HCT116 (cell line): ENCODE results near the gene TRMT1. TPM values are rescaled to one million over a fixed set of nuclear protein-coding genes. Genes with fewer than 3 reads are reported as not detected.

Experiments
- ATAC-seq: fragments of 200-7000 bp; cut with Tn5 transposase; 2 replicates; pipeline ENCODE4 v1.9.1; 2020; ENCODE audit warnings: mild to moderate bottlenecking, moderate library complexity
- BruUV-seq: library from RNA; stranded (reverse); fragments of 400-500 nt; replicated peaks from 2 replicates; lab custom pipeline; 2021; lab: Mats Ljungman, UMichigan
- CTCF ChIA-PET: fragments of 300-600 bp; sonication (Branson Sonifier 250); formaldehyde crosslinking; loops from one replicate; lab custom pipeline; 2021; ENCODE audit warnings: antibody characterized with exemption; lab: Charles Lee
- POLR2A ChIA-PET: fragments of 300-600, 350-600 bp; sonication (Branson Sonifier 250); formaldehyde crosslinking; loops from one replicate; lab custom pipeline; 2021; ENCODE audit warnings: antibody characterized with exemption; lab: Charles Lee
- RAD21 ChIA-PET, 2 experiments: fragments of 300-600 bp; sonication (Branson Sonifier 250); formaldehyde crosslinking; loops; one replicate each; lab custom pipeline; 2023; ENCODE audit warnings: low total read pairs in 2 of 2; ENCODE audit not compliant: uncharacterized antibody in 2 of 2, unreplicated experiment in 2 of 2, low non-redundant PET in 1 of 2; lab: Charles Lee
- DNase-seq: peaks from one replicate; pipeline ENCODE4 v3.0.0-alpha.2; 2010; ENCODE audit warnings: low read depth, low spot score
- H2AFZ ChIP-seq: fragments of 200-600 bp; shearing (Covaris generic), sonication (generic); 2 replicates; pipeline ENCODE4 v1.6.1; 2017; ENCODE audit warnings: low read depth, mixed run types, mixed read lengths, antibody characterized with exemption, low read length; ENCODE audit not compliant: poor library complexity, severe bottlenecking
- H3K27ac ChIP-seq: 2 replicates; pipeline ENCODE4 v1.5.1; 2012; ENCODE audit warnings: low read depth, low read length
- H3K27me3 ChIP-seq: fragments of 200-600 bp; sonication (generic); 2 replicates; pipeline ENCODE4 v1.6.1; 2016; ENCODE audit warnings: mixed run types, low read length, mixed read lengths; ENCODE audit not compliant: insufficient read depth
- H3K36me3 ChIP-seq, 2 experiments: fragments of 200-500 bp in 1 of 2; fragments of 200-600 bp in 1 of 2; sonication (Bioruptor generic) in 1 of 2; sonication (generic) in 1 of 2; 2 replicates each; pipeline versions ENCODE4 v1.5.1 to v1.6.1; 2014 to 2016; ENCODE audit warnings: low read length in 2 of 2, inconsistent platforms in 1 of 2, mixed read lengths in 1 of 2, mixed run types in 1 of 2; ENCODE audit not compliant: insufficient read depth in 2 of 2, control insufficient read depth in 1 of 2
- H3K4me1 ChIP-seq, 2 experiments: fragments of 200-600 bp in 1 of 2; sonication (generic) in 1 of 2; 2 replicates each; pipeline versions ENCODE4 v1.5.1 to v1.6.1; 2012 to 2017; ENCODE audit warnings: low read length in 2 of 2, inconsistent platforms in 1 of 2, mild to moderate bottlenecking in 1 of 2, mixed read lengths in 1 of 2, mixed run types in 1 of 2, moderate library complexity in 1 of 2; ENCODE audit not compliant: insufficient read depth in 2 of 2, control insufficient read depth in 1 of 2
- H3K4me2 ChIP-seq: fragments of 200-600 bp; sonication (generic); 2 replicates; pipeline ENCODE4 v1.6.1; 2017; ENCODE audit warnings: mixed run types, low read length, mixed read lengths
- H3K4me3 ChIP-seq, 2 experiments: fragments of 200-600 bp in 1 of 2; sonication (generic) in 1 of 2; replicated peaks in 1 of 2; 2 replicates each; pipeline ENCODE4 v1.5.1; 2011 to 2016; ENCODE audit warnings: low read length in 2 of 2, control low read depth in 1 of 2, low read depth in 1 of 2, mild to moderate bottlenecking in 1 of 2, mixed read lengths in 1 of 2, mixed run types in 1 of 2
- H3K79me2 ChIP-seq: fragments of 200-600 bp; sonication (generic); 2 replicates; pipeline ENCODE4 v1.6.1; 2017; ENCODE audit warnings: mild to moderate bottlenecking, mixed run types, low read length, moderate library complexity, mixed read lengths; ENCODE audit not compliant: insufficient read depth
- H3K9ac ChIP-seq: fragments of 200-600 bp; sonication (generic); 2 replicates; pipeline ENCODE4 v1.6.1; 2016; ENCODE audit warnings: low read length, mixed read lengths
- H3K9me2 ChIP-seq: fragments of 200-600 bp; sonication (generic), shearing (Covaris generic); 2 replicates; pipeline ENCODE4 v1.6.1; 2017; ENCODE audit warnings: mixed run types, mild to moderate bottlenecking, moderate library complexity; ENCODE audit not compliant: insufficient read depth
- H3K9me3 ChIP-seq, 2 experiments: fragments of 200-500 bp in 1 of 2; fragments of 200-600 bp in 1 of 2; sonication (Bioruptor generic) in 1 of 2; sonication (generic) in 1 of 2; 2 replicates each; pipeline ENCODE4 v1.6.1; 2014 to 2017; ENCODE audit warnings: low read length in 2 of 2, mixed read lengths in 2 of 2, inconsistent platforms in 1 of 2, low read depth in 1 of 2, mild to moderate bottlenecking in 1 of 2, mixed run types in 1 of 2, moderate library complexity in 1 of 2; ENCODE audit not compliant: control insufficient read depth in 1 of 2, insufficient read depth in 1 of 2
- H4K20me1 ChIP-seq: fragments of 200-600 bp; sonication (generic), shearing (Covaris generic); 2 replicates; pipeline ENCODE4 v1.6.1; 2017; ENCODE audit warnings: mixed run types, mild to moderate bottlenecking, moderate library complexity; ENCODE audit not compliant: insufficient read depth
- CEBPB ChIP-seq: IDR thresholded peaks from 2 replicates; pipeline ENCODE4 v1.6.1; 2012; ENCODE audit warnings: low read depth
- EGR1 ChIP-seq: IDR thresholded peaks from 2 replicates; pipeline ENCODE4 v1.6.1; 2012; ENCODE audit warnings: low read depth
- EZH2 ChIP-seq: fragments of 200-600 bp; sonication (generic); IDR thresholded peaks from 2 replicates; pipeline ENCODE4 v1.6.1; 2017; ENCODE audit warnings: antibody characterized with exemption, mixed run types
- EZH2phosphoT487 ChIP-seq: fragments of 200-600 bp; IDR thresholded peaks from 2 replicates; pipeline ENCODE4 v1.6.1; 2018; ENCODE audit warnings: antibody characterized with exemption, borderline replicate concordance
- FOSL1 ChIP-seq: IDR thresholded peaks from 2 replicates; pipeline ENCODE4 v1.6.1; 2012; ENCODE audit warnings: low read depth
- JUND ChIP-seq: IDR thresholded peaks from 2 replicates; pipeline ENCODE4 v1.6.1; 2012
- MAX ChIP-seq: IDR thresholded peaks from 2 replicates; pipeline ENCODE4 v1.6.1; 2012
- SP1 ChIP-seq: IDR thresholded peaks from 2 replicates; pipeline ENCODE4 v1.6.1; 2012; ENCODE audit warnings: low read depth
- ZFX ChIP-seq: fragments of 450-650 bp; IDR thresholded peaks from 2 replicates; pipeline ENCODE4 v1.6.1; 2017
- ZNF274 ChIP-seq: fragments of 200-500 bp; sonication (Bioruptor generic); IDR thresholded peaks from 2 replicates; pipeline ENCODE4 v1.6.1; 2014; ENCODE audit warnings: mild to moderate bottlenecking, low read depth, low read length, inconsistent platforms
- intact Hi-C: fragments of 100-400 bp; cut with micrococcal nuclease; formaldehyde crosslinking; loops from 2 replicates; pipeline ENCODE4 v1.10.0; 2022
- total RNA-seq: library from RNA; stranded (reverse); gene quantifications from one replicate; pipeline ENCODE4 v1.2.1, GENCODE V29; 2021; ENCODE audit not compliant: unreplicated experiment
- TF ChIP-seq, protein P1 (sequence below): IDR thresholded peaks from 2 replicates; pipeline ENCODE4 v1.6.1; 2011; ENCODE audit warnings: mild to moderate bottlenecking, low read length, moderate library complexity; ENCODE audit not compliant: insufficient replicate concordance; ENCODE audit errors: extremely low read depth

Gene TRMT1
- total RNA-seq, 1 experiment from 2014 or later, result 84.4 TPM

GRCh38 chr19:13094106-13094504, 22.4 kb downstream of the TRMT1 start:
- Histone ChIP-seq H4K20me1 (no peaks in the 10 kb centered on the region), H3K9ac (no peak overlapping the region), H3K4me2 (peak overlapping the region; percentile 38), H3K36me3 (no peaks in the 10 kb centered on the region), H3K9me2 (no peaks in the 10 kb centered on the region), H3K4me1 (peaks cover 6 to 32% of the 10 kb centered on the region in 2 experiments; a peak in 3 of 4 replicates), H3K4me3 (no peak overlapping the region), H3K27ac (no peak overlapping the region), H3K27me3 (no peaks in the 10 kb centered on the region), H3K79me2 (no peaks in the 10 kb centered on the region), H3K9me3 (no peaks in the 10 kb centered on the region), H2AFZ (no peak overlapping the region)
- RAD21 ChIA-PET, result interaction anchor here (0.6 to 2.5 kb wide), 14 partner anchors 28 to 129 kb away, joined by 3 to 25 read pairs (median 6); no protein-coding TSS in a partner anchor
- intact Hi-C loops, result loop anchor here (1.0 to 5.0 kb wide), 2 partner anchors 62 to 111 kb away; no protein-coding TSS in a partner anchor
- CTCF ChIA-PET, result interaction anchor here (0.9 to 6.6 kb wide), 23 partner anchors 10 to 293 kb away, joined by 3 to 94 read pairs (median 4); partner anchors contain the start of genes DAND5, IER2, NACC1 and STX10
- no peak for DNase-seq
- TF ChIP-seq CEBPB (no peak), SP1 (no peak), EGR1 (no peak), EZH2phosphoT487 (no peak), ZFX (no peak), JUND (no peak), EZH2 (no peak), MAX (no peak), ZNF274 (no peak), FOSL1 (no peak)
- TF ChIP-seq, protein P1, sequence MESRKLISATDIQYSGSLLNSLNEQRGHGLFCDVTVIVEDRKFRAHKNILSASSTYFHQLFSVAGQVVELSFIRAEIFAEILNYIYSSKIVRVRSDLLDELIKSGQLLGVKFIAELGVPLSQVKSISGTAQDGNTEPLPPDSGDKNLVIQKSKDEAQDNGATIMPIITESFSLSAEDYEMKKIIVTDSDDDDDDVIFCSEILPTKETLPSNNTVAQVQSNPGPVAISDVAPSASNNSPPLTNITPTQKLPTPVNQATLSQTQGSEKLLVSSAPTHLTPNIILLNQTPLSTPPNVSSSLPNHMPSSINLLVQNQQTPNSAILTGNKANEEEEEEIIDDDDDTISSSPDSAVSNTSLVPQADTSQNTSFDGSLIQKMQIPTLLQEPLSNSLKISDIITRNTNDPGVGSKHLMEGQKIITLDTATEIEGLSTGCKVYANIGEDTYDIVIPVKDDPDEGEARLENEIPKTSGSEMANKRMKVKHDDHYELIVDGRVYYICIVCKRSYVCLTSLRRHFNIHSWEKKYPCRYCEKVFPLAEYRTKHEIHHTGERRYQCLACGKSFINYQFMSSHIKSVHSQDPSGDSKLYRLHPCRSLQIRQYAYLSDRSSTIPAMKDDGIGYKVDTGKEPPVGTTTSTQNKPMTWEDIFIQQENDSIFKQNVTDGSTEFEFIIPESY, result no peak
- no peak for ATAC-seq
- BruUV-seq, result no TSS peak
- POLR2A ChIA-PET, result interaction anchor here (0.6 to 1.8 kb wide), 3 partner anchors 62 to 116 kb away, joined by 3 to 6 read pairs (median 3); no protein-coding TSS in a partner anchor
